Uterus (tissue), 4 donors: ENCODE measurements around the gene TMOD3. TPM values are rescaled to one million over a fixed set of nuclear protein-coding genes. Genes with fewer than 3 reads are reported as not detected.

Experiments
- DNase-seq, 2 donors: peaks; one replicate each; pipeline ENCODE4 v3.0.0-alpha.2; 2019 to 2020
- H3K27ac ChIP-seq, 2 donors: fragments of 200-600 bp; sonication (generic); 1 replicate in 1 of 2; 2 replicates in 1 of 2; pipeline ENCODE4 v1.5.1; 2016 to 2018
- H3K27me3 ChIP-seq, 2 donors: fragments of 200-600 bp; sonication (generic); one replicate each; pipeline ENCODE4 v1.5.1; 2018 to 2019; ENCODE audit warnings: control low read depth in 1 of 2
- H3K36me3 ChIP-seq, 2 donors: fragments of 200-600 bp; sonication (generic); one replicate each; pipeline ENCODE4 v1.5.1; 2019; ENCODE audit warnings: control low read depth in 1 of 2
- H3K4me1 ChIP-seq, 2 donors: fragments of 200-600 bp; sonication (generic); one replicate each; pipeline ENCODE4 v1.5.1; 2018 to 2019; ENCODE audit warnings: control low read depth in 1 of 2
- H3K4me3 ChIP-seq, 2 donors: fragments of 200-600 bp; sonication (generic); 1 replicate in 1 of 2; 2 replicates in 1 of 2; pipeline ENCODE4 v1.5.1; 2018 to 2019; ENCODE audit warnings: mild to moderate bottlenecking in 1 of 2
- H3K9me3 ChIP-seq, 2 donors: fragments of 200-600 bp; sonication (generic); one replicate each; pipeline ENCODE4 v1.5.1; 2019; ENCODE audit warnings: control low read depth in 1 of 2
- POLR2A ChIP-seq, 2 donors: fragments of 450-650 bp; IDR thresholded peaks; one replicate each; pipeline ENCODE4 v1.6.1; 2016; ENCODE audit warnings: antibody characterized with exemption in 2 of 2, mild to moderate bottlenecking in 1 of 2, moderate library complexity in 1 of 2
- intact Hi-C: fragments of 100-400 bp; cut with DNase I; formaldehyde crosslinking; loops from one replicate; pipeline ENCODE4 v1.15.1; 2023; ENCODE audit warnings: low total_unique reads
- total RNA-seq, 4 donors: library from RNA; depleted of rRNA in 3 of 4; stranded (reverse); fragments of >200 nt in 3 of 4; gene quantifications; one replicate each; pipeline versions ENCODE4 v1.1.0 to v1.2.4, GENCODE V29; 2014 to 2023
- TF ChIP-seq, protein P1 (sequence below), 4 experiments: fragments of 200-600 bp in 2 of 4; fragments of 450-650 bp in 2 of 4; sonication (generic) in 2 of 4; IDR thresholded peaks; one replicate each; pipeline ENCODE4 v1.5.1; 2016 to 2019; ENCODE audit warnings: antibody characterized with exemption in 4 of 4, mild to moderate bottlenecking in 2 of 4, moderate library complexity in 1 of 4
- donor health status: DM: yes; HTN: yes; CAD: no.

Gene TMOD3
- total RNA-seq, 4 donors from 2014 or later: 10.5 to 49.6 (median 37.1) TPM

GRCh38 chr15:51870774-51871173 lies 41.3 kb downstream of the TMOD3 start:
- Histone ChIP-seq H3K4me1 (peaks cover 0 to 17% of the 10 kb centered on the region in 2 donors), H3K27ac (no peak overlapping the region), H3K9me3 (no peaks in the 10 kb centered on the region), H3K4me3 (no peak overlapping the region), H3K27me3 (no peaks in the 10 kb centered on the region), H3K36me3 (no peaks in the 10 kb centered on the region)
- intact Hi-C loops: no loop called here
- DNase-seq: no peak
- TF ChIP-seq POLR2A (IDR thresholded peaks at IDR 0.05): no peak
- TF ChIP-seq, protein P1, sequence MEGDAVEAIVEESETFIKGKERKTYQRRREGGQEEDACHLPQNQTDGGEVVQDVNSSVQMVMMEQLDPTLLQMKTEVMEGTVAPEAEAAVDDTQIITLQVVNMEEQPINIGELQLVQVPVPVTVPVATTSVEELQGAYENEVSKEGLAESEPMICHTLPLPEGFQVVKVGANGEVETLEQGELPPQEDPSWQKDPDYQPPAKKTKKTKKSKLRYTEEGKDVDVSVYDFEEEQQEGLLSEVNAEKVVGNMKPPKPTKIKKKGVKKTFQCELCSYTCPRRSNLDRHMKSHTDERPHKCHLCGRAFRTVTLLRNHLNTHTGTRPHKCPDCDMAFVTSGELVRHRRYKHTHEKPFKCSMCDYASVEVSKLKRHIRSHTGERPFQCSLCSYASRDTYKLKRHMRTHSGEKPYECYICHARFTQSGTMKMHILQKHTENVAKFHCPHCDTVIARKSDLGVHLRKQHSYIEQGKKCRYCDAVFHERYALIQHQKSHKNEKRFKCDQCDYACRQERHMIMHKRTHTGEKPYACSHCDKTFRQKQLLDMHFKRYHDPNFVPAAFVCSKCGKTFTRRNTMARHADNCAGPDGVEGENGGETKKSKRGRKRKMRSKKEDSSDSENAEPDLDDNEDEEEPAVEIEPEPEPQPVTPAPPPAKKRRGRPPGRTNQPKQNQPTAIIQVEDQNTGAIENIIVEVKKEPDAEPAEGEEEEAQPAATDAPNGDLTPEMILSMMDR (IDR thresholded peaks at IDR 0.05): no peak

- peak overlapping the region; percentile 62 to 78 for H3K27ac ChIP-seq
- H3K4me3 ChIP-seq: no peak overlapping the region
- peak; percentile 29 to 52 for DNase-seq
- H3K4me1 ChIP-seq: peaks cover 0 to 27% of the 10 kb centered on the region in 2 donors
- intact Hi-C loops: no loop called here
- TF ChIP-seq, protein P1 (IDR thresholded peaks at IDR 0.05): no peak
- TF ChIP-seq POLR2A (IDR thresholded peaks at IDR 0.05): no peak
- no peaks in the 10 kb centered on the region for H3K9me3 ChIP-seq
- no peaks in the 10 kb centered on the region for H3K36me3 ChIP-seq
- H3K27me3 ChIP-seq: no peaks in the 10 kb centered on the region
Observed at GRCh38 chr15:51874751-51875644, 45.5 kb downstream of the TMOD3 start.

DNA sequence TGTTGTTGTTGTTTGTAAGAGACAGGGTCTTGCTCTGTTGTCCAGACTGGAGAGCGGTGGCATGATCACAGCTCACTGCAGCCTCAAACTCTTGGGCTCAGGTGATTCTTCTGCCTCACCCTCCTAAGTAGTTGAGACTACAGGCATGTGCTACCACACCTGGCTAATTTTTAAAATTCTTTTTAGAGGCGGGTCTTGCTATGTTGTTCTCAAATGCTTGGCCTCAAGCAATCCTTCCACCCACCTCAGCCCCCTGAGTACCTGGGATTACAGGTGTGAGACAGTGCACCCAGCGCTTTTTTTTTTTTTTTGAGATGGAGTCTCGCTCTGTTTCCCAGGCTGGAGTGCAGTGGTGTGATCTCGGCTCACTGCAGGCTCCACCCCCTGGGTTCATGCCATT lies 46.7 kb downstream of the TMOD3 start:
- H3K27me3 ChIP-seq: no peaks in the 10 kb centered on the region
- TF ChIP-seq POLR2A (IDR thresholded peaks at IDR 0.05): no peak
- TF ChIP-seq, protein P1 (IDR thresholded peaks at IDR 0.05): no peak
- no peaks in the 10 kb centered on the region for H3K36me3 ChIP-seq
- DNase-seq: no peak
- peaks cover 0 to 31% of the 10 kb centered on the region in 2 donors for H3K4me1 ChIP-seq
- intact Hi-C loops: no loop called here
- H3K27ac ChIP-seq: peak overlapping the region; percentile 62 to 78
- H3K4me3 ChIP-seq: no peak overlapping the region
- H3K9me3 ChIP-seq: no peaks in the 10 kb centered on the region

DNA sequence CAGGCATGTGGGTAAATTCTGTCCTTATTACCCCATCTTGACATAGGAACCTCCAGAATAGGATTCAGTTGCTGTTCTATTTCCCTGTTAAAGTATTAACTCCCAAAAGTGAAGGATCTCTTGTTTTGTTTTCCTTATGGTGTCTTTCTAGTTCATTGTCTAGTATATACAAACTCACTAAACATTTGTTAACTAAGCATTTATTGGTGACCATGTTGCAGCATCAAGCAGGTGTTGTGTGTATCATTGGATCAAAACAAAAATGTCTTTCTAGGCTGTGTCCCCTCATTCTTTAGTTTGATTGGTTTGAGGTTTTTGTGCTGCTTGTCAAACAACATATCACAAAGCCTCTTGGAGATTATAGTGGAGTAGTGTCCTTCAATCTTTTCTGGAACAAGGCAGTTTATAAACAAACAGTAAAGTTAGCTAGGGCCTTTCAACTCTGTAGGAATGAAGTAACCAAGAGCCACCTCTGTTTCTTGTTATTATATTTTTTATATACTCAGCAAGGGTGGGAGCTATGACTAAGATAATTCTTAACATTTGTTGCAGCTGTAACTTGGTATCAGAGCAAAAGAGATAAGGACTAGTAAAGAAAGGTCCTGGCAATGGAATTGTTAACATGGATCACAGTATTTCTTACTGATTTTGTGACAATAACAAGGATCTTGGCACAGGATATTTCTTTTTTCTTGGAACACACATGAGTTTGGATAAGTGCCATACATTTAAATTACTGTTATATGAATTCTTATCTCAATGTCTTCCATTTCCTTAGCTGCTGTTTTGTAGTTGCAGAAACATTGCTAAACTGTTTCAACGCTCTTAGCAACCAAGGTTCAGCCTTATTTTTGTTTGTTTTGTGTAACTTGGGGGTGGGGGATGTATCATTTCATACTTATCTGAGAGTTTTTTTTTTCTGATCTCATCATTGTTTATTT lies 49.3 kb downstream of the TMOD3 start:
- Histone ChIP-seq H3K9me3 (no peaks in the 10 kb centered on the region), H3K36me3 (no peaks in the 10 kb centered on the region), H3K4me1 (peaks cover 0 to 31% of the 10 kb centered on the region in 2 donors), H3K27me3 (no peaks in the 10 kb centered on the region), H3K27ac (peak overlapping the region; percentile 67 to 72), H3K4me3 (no peak overlapping the region)
- DNase-seq: no peak
- intact Hi-C loops: no loop called here
- TF ChIP-seq, protein P1 (IDR thresholded peaks at IDR 0.05): no peak
- TF ChIP-seq POLR2A (IDR thresholded peaks at IDR 0.05): no peak
